HEK293T (cell line): ENCODE data around the gene CRY1.

ENCODE experiments used
- BHLHE40 ChIP-seq: fragments of 450-650 bp; IDR thresholded peaks from 2 replicates; pipeline ENCODE4 v1.6.1; 2016; ENCODE audit warnings: mild to moderate bottlenecking, moderate library complexity, borderline replicate concordance
- CTBP1 ChIP-seq: fragments of 450-650 bp; IDR thresholded peaks from 2 replicates; pipeline ENCODE4 v1.6.1; 2016; ENCODE audit warnings: borderline replicate concordance
- FOXA1 ChIP-seq: fragments of 450-650 bp; IDR thresholded peaks from 2 replicates; pipeline ENCODE4 v1.6.1; 2016; ENCODE audit warnings: mild to moderate bottlenecking
- FOXK2 ChIP-seq: fragments of 450-650 bp; IDR thresholded peaks from 2 replicates; pipeline ENCODE4 v1.6.1; 2016; ENCODE audit warnings: mild to moderate bottlenecking
- FOXM1 ChIP-seq: fragments of 450-650 bp; IDR thresholded peaks from 2 replicates; pipeline ENCODE4 v1.6.1; 2017; ENCODE audit warnings: mild to moderate bottlenecking, borderline replicate concordance
- HDGF ChIP-seq: fragments of 450-650 bp; IDR thresholded peaks from 2 replicates; pipeline ENCODE4 v1.6.1; 2017; ENCODE audit warnings: antibody characterized with exemption, borderline replicate concordance
- LEF1 ChIP-seq: fragments of 450-650 bp; IDR thresholded peaks from 2 replicates; pipeline ENCODE4 v1.6.1; 2017; ENCODE audit warnings: mild to moderate bottlenecking, borderline replicate concordance
- NFRKB ChIP-seq: fragments of 450-650 bp; IDR thresholded peaks from 2 replicates; pipeline ENCODE4 v1.6.1; 2016; ENCODE audit warnings: mild to moderate bottlenecking, moderate library complexity
- SP1 ChIP-seq: fragments of 450-650 bp; IDR thresholded peaks from 2 replicates; pipeline ENCODE4 v1.6.1; 2017
- SUZ12 ChIP-seq: fragments of 450-650 bp; IDR thresholded peaks from 2 replicates; pipeline ENCODE4 v1.6.1; 2016; ENCODE audit warnings: mild to moderate bottlenecking
- TARDBP ChIP-seq: fragments of 450-650 bp; IDR thresholded peaks from 2 replicates; pipeline ENCODE4 v1.6.1; 2016
- ZNF384 ChIP-seq: fragments of 450-650 bp; IDR thresholded peaks from 2 replicates; pipeline ENCODE4 v1.6.1; 2016

- TF ChIP-seq FOXA1 (no peak), BHLHE40 (no peak), TARDBP (no peak), SUZ12 (no peak), CTBP1 (no peak), FOXM1 (no peak), LEF1 (no peak), NFRKB (no peak), HDGF (no peak), FOXK2 (no peak), ZNF384 (no peak), SP1 (no peak)
These were observed 25.3 kb upstream of the CRY1 start for GRCh38 chr12:107118624-107119023.
